HEK293T (cell line): ENCODE measurements around the gene MED16.

ENCODE experiments used
- BHLHE40 ChIP-seq: fragments of 450-650 bp; IDR thresholded peaks from 2 replicates; pipeline ENCODE4 v1.6.1; 2016; ENCODE audit warnings: mild to moderate bottlenecking, moderate library complexity, borderline replicate concordance
- FOXA1 ChIP-seq: fragments of 450-650 bp; IDR thresholded peaks from 2 replicates; pipeline ENCODE4 v1.6.1; 2016; ENCODE audit warnings: mild to moderate bottlenecking
- FOXK2 ChIP-seq: fragments of 450-650 bp; IDR thresholded peaks from 2 replicates; pipeline ENCODE4 v1.6.1; 2016; ENCODE audit warnings: mild to moderate bottlenecking
- NFRKB ChIP-seq: fragments of 450-650 bp; IDR thresholded peaks from 2 replicates; pipeline ENCODE4 v1.6.1; 2016; ENCODE audit warnings: mild to moderate bottlenecking, moderate library complexity
- SP1 ChIP-seq: fragments of 450-650 bp; IDR thresholded peaks from 2 replicates; pipeline ENCODE4 v1.6.1; 2017
- TARDBP ChIP-seq: fragments of 450-650 bp; IDR thresholded peaks from 2 replicates; pipeline ENCODE4 v1.6.1; 2016

DNA sequence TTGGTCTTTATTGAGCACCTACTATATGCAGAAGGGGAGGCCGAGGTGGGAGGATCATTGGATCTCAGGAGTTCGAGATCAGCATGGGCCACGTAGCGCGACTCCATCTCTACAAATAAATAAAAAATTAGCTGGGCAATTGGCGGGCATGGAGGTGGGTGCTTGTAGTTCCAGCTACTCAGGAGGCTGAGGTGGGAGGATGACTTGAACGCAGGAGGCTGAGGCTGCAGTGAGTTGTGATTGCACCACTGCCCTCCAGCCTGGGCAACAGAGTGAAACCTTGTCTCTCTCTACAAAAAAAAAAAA is 29.7 kb downstream of the MED16 start:
- TF ChIP-seq TARDBP = no peak
- no peak for TF ChIP-seq SP1
- no peak for TF ChIP-seq FOXK2
- no peak for TF ChIP-seq NFRKB
- no peak for TF ChIP-seq FOXA1
- no peak for TF ChIP-seq BHLHE40
